ENCODE results near the gene S100A2.

DNA sequence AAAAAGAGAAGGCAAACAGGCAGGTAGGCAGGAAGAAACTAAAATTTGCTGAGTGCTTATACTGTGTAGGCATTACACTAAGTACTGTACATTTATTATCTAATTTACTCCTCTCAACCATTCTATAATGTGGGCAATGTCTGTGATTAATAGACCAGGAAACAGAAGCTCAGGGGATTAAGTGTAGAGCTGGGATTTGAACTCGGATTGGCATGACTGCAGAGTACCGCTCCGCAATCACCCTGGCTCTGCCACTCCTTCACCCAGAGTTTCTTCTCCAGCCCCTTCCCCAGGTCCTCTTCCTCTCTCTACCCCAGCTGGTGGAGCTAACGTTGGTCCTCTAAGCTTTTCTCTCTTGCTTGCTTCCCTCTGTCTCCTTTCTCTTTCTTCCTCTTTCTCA lies 11.5 kb upstream of the S100A2 start:
- no peak for TF ChIP-seq POLR2A (IDR thresholded peaks at IDR 0.05)
- TF ChIP-seq, protein P1, sequence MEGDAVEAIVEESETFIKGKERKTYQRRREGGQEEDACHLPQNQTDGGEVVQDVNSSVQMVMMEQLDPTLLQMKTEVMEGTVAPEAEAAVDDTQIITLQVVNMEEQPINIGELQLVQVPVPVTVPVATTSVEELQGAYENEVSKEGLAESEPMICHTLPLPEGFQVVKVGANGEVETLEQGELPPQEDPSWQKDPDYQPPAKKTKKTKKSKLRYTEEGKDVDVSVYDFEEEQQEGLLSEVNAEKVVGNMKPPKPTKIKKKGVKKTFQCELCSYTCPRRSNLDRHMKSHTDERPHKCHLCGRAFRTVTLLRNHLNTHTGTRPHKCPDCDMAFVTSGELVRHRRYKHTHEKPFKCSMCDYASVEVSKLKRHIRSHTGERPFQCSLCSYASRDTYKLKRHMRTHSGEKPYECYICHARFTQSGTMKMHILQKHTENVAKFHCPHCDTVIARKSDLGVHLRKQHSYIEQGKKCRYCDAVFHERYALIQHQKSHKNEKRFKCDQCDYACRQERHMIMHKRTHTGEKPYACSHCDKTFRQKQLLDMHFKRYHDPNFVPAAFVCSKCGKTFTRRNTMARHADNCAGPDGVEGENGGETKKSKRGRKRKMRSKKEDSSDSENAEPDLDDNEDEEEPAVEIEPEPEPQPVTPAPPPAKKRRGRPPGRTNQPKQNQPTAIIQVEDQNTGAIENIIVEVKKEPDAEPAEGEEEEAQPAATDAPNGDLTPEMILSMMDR (IDR thresholded peaks at IDR 0.05), result no peak

Measured in heart left ventricle (tissue), 13 donors.